ENCODE results near the gene FKBP9.
"Not testable (repeated sequence)": the region's sequence is repeated elsewhere in the genome, so short reads cannot be mapped to it uniquely, and the experiment has no call there.

Gene FKBP9

GRCh38 chr7:32957326-32958045 lies at the start of gene FKBP9:
TSS of gene FKBP9 (plus strand) at chr7:32957440. CDS start at chr7:32957574, 134 bp downstream.
- DNase-seq (ENCODE audit: low spot score) = peak; percentile 91

GRCh38 chr7:32910195-32910594 lies 47.0 kb upstream of the FKBP9 start:
- DNase-seq (ENCODE audit: low spot score) = no peak

GRCh38 chr7:32914184-32914583 lies 43.1 kb upstream of the FKBP9 start:
- no peak for DNase-seq (ENCODE audit: low spot score)

GRCh38 chr7:32915041-32915536 lies 42.2 kb upstream of the FKBP9 start:
- no peak for DNase-seq (ENCODE audit: low spot score)

- DNase-seq (ENCODE audit: low spot score) = no peak
Measured at GRCh38 chr7:32916006-32916405, 41.2 kb upstream of the FKBP9 start.

GRCh38 chr7:32916994-32917393 lies 40.2 kb upstream of the FKBP9 start:
- DNase-seq (ENCODE audit: low spot score) = not testable (repeated sequence)

GRCh38 chr7:32921896-32922295 lies 35.3 kb upstream of the FKBP9 start:
- peak; percentile 6 for DNase-seq (ENCODE audit: low spot score)

GRCh38 chr7:32928785-32929298 lies 28.4 kb upstream of the FKBP9 start:
- DNase-seq (ENCODE audit: low spot score) = no peak

- no peak for DNase-seq (ENCODE audit: low spot score)
Measured at GRCh38 chr7:32929430-32930143, 27.7 kb upstream of the FKBP9 start.

- DNase-seq (ENCODE audit: low spot score) = no peak
Measured at GRCh38 chr7:32930378-32930777, 26.9 kb upstream of the FKBP9 start.

- no peak for DNase-seq (ENCODE audit: low spot score)
Measured at GRCh38 chr7:32935558-32935957, 21.7 kb upstream of the FKBP9 start.

GRCh38 chr7:32936689-32937088 lies 20.6 kb upstream of the FKBP9 start:
- DNase-seq (ENCODE audit: low spot score) = no peak

- DNase-seq (ENCODE audit: low spot score) = peak; percentile 7
Measured at GRCh38 chr7:32937344-32938174, 19.7 kb upstream of the FKBP9 start.

- DNase-seq (ENCODE audit: low spot score) = no peak
Measured at GRCh38 chr7:32941181-32941580, 16.1 kb upstream of the FKBP9 start.

GRCh38 chr7:32941681-32942414 lies 15.4 kb upstream of the FKBP9 start:
- peak; percentile 6 for DNase-seq (ENCODE audit: low spot score)

GRCh38 chr7:32942415-32943251 lies 14.6 kb upstream of the FKBP9 start:
- DNase-seq (ENCODE audit: low spot score) = peak; percentile 85

- no peak for DNase-seq (ENCODE audit: low spot score)
Measured at GRCh38 chr7:32943252-32944030, 13.8 kb upstream of the FKBP9 start.

GRCh38 chr7:32947420-32947983 lies 9.7 kb upstream of the FKBP9 start:
- DNase-seq (ENCODE audit: low spot score) = no peak

- DNase-seq (ENCODE audit: low spot score) = no peak
Measured at GRCh38 chr7:32948202-32948601, 9.0 kb upstream of the FKBP9 start.
